Activated T-helper 1 cell treated with anti-CD3 and anti-CD28 coated beads, Interleukin-2, amount 50 U/mL, for 16 hours (primary cell): ENCODE measurements around the gene EGFR.

Source experiments
- DNase-seq, 2 donors: peaks; one replicate each; pipeline ENCODE4 v3.0.0-alpha.2; 2020; ENCODE audit warnings: low read depth in 1 of 2, low spot score in 1 of 2

The EGFR gene

GRCh38 chr7:55206235-55207029 lies 187.6 kb downstream of the EGFR start:
- no peak for DNase-seq

GRCh38 chr7:55207436-55208125 lies 188.8 kb downstream of the EGFR start:
- no peak for DNase-seq

- DNase-seq = no peak
Observed at GRCh38 chr7:55209366-55209765, 190.5 kb downstream of the EGFR start.

GRCh38 chr7:55210176-55210575 lies 191.4 kb downstream of the EGFR start:
- no peak for DNase-seq

- no peak for DNase-seq
Observed at GRCh38 chr7:55210716-55211115, 191.9 kb downstream of the EGFR start.

- DNase-seq = no peak
Observed at GRCh38 chr7:55211726-55212125, 192.9 kb downstream of the EGFR start.

- no peak for DNase-seq
Observed at GRCh38 chr7:55212176-55212575, 193.4 kb downstream of the EGFR start.

GRCh38 chr7:55212838-55213237 lies 194.0 kb downstream of the EGFR start:
- no peak for DNase-seq

GRCh38 chr7:55214707-55215106 lies 195.9 kb downstream of the EGFR start:
- DNase-seq = no peak

- no peak for DNase-seq
Observed at GRCh38 chr7:55223023-55223422, 204.2 kb downstream of the EGFR start.

- DNase-seq = no peak
Observed at GRCh38 chr7:55224111-55224510, 205.3 kb downstream of the EGFR start.

GRCh38 chr7:55224810-55225209 lies 206.0 kb downstream of the EGFR start:
- DNase-seq = no peak

- DNase-seq = no peak
Observed at GRCh38 chr7:55230014-55230413, 211.2 kb downstream of the EGFR start.

- DNase-seq = no peak
Observed at GRCh38 chr7:55231736-55232280, 213.0 kb downstream of the EGFR start.

GRCh38 chr7:55233001-55233400 lies 214.2 kb downstream of the EGFR start:
- no peak for DNase-seq

- no peak for DNase-seq
Observed at GRCh38 chr7:55234408-55234807, 215.6 kb downstream of the EGFR start.

GRCh38 chr7:55235115-55235514 lies 216.3 kb downstream of the EGFR start:
- DNase-seq = no peak

- DNase-seq = no peak
Observed at GRCh38 chr7:55235801-55236200, 217.0 kb downstream of the EGFR start.

- DNase-seq = no peak
Observed at GRCh38 chr7:55236476-55236875, 217.7 kb downstream of the EGFR start.

GRCh38 chr7:55237156-55237893 lies 218.5 kb downstream of the EGFR start:
- DNase-seq = no peak

GRCh38 chr7:55239406-55239805 lies 220.6 kb downstream of the EGFR start:
- DNase-seq = no peak
